ENCODE results near the gene LRP2. TPM values are rescaled to one million over a fixed set of nuclear protein-coding genes. Genes with fewer than 3 reads are reported as not detected.
A peak's percentile ranks its signal among the peaks of the same experiment; 100 is the strongest.

Gene LRP2
- total and polyA plus RNA-seq, 2 experiments from 2014 or later: 0.68 to 2.7 TPM

DNA sequence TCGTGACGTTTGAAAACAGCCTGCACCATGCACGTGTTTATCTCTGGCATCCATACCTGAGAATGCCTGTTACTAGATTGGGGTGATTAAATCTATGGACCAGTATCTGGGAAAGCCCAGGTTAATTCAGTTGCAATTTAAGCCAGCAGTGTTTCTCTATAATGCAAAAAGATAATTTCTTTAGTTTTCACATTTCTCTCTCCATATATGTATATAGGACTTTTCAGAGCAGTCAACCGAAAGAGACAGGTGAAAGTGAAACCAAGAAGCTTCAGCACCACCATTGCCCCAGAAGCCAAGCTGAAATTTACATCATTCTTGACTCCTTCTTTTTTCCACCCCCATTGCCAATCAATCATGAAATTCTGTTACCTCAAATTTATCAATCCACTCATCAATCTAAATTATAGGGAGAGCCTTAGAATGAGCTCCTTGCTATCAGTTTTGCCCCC is 2.7 kb upstream of the LRP2 start:
- H3K79me2 ChIP-seq (replicated peaks; ENCODE audit: insufficient read depth): no peaks in the 10 kb centered on the region
- H3K9me3 Mint-ChIP-seq: no peaks in the 10 kb centered on the region; the same call in 2 of the 3 replicates
- H3K27me3 ChIP-seq (ENCODE audit: insufficient read depth): peaks cover 48% of the 10 kb centered on the region
- TF ChIP-seq POLR2AphosphoS5 (IDR thresholded peaks at IDR 0.05; ENCODE audit: low read depth): no peak
- no peak for TF ChIP-seq ETS1 (IDR thresholded peaks at IDR 0.05)
- TF ChIP-seq CREB1 (CRISPR knock-in tag; IDR thresholded peaks at IDR 0.05; ENCODE audit: low read depth): no peak
- TF ChIP-seq, protein P1, sequence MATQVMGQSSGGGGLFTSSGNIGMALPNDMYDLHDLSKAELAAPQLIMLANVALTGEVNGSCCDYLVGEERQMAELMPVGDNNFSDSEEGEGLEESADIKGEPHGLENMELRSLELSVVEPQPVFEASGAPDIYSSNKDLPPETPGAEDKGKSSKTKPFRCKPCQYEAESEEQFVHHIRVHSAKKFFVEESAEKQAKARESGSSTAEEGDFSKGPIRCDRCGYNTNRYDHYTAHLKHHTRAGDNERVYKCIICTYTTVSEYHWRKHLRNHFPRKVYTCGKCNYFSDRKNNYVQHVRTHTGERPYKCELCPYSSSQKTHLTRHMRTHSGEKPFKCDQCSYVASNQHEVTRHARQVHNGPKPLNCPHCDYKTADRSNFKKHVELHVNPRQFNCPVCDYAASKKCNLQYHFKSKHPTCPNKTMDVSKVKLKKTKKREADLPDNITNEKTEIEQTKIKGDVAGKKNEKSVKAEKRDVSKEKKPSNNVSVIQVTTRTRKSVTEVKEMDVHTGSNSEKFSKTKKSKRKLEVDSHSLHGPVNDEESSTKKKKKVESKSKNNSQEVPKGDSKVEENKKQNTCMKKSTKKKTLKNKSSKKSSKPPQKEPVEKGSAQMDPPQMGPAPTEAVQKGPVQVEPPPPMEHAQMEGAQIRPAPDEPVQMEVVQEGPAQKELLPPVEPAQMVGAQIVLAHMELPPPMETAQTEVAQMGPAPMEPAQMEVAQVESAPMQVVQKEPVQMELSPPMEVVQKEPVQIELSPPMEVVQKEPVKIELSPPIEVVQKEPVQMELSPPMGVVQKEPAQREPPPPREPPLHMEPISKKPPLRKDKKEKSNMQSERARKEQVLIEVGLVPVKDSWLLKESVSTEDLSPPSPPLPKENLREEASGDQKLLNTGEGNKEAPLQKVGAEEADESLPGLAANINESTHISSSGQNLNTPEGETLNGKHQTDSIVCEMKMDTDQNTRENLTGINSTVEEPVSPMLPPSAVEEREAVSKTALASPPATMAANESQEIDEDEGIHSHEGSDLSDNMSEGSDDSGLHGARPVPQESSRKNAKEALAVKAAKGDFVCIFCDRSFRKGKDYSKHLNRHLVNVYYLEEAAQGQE (IDR thresholded peaks at IDR 0.05; ENCODE audit: unreplicated experiment): no peak
- TF ChIP-seq NANOG (IDR thresholded peaks at IDR 0.05; ENCODE audit: borderline replicate concordance): no peak
- H3K4me3 Mint-ChIP-seq: peak overlapping the region; percentile 80
- H3F3A ChIP-seq (replicated peaks; ENCODE audit: low read depth): no peaks in the 10 kb centered on the region
- peaks cover 20% of the 10 kb centered on the region for H3K4me1 Mint-ChIP-seq
- H3K36me3 Mint-ChIP-seq (ENCODE audit: low read depth): no peaks in the 10 kb centered on the region; the same call in 2 of the 3 replicates
- no peak overlapping the region; the same call in 1 of the 2 replicates for H2AFZ ChIP-seq
- H3K4me3 ChIP-seq: peak overlapping the region; percentile 82
- H3K9me2 ChIP-seq (ENCODE audit: insufficient read depth): no peaks in the 10 kb centered on the region
- no peak overlapping the region for H3K27ac ChIP-seq (ENCODE audit: low read depth)
- H3K36me3 ChIP-seq (ENCODE audit: insufficient read depth): no peaks in the 10 kb centered on the region
- H3K4me1 ChIP-seq (ENCODE audit: insufficient read depth): peaks cover 16% of the 10 kb centered on the region
- H3K4me2 ChIP-seq: peak overlapping the region; percentile 99
- ATAC-seq (no peak), DNase-seq (ENCODE audit: low spot score) (peak; percentile 10)
- no peak overlapping the region for H3K27ac Mint-ChIP-seq
- no peaks in the 10 kb centered on the region for H4K20me1 ChIP-seq (replicated peaks; ENCODE audit: insufficient read depth)
- peaks cover 46% of the 10 kb centered on the region for H3K27me3 Mint-ChIP-seq (ENCODE audit: insufficient read depth, low read depth, poor library complexity)

GRCh38 chr2:169363560-169364150 is 1.3 kb upstream of the LRP2 start:
- peaks cover 59% of the 10 kb centered on the region for H3K27me3 ChIP-seq (ENCODE audit: insufficient read depth)
- no peak overlapping the region for H3K27ac ChIP-seq (ENCODE audit: low read depth)
- H3F3A ChIP-seq (replicated peaks; ENCODE audit: low read depth): no peaks in the 10 kb centered on the region
- Mint-ChIP-seq H3K27ac (no peak overlapping the region), H3K27me3 (ENCODE audit: insufficient read depth, low read depth, poor library complexity) (peaks cover 51% of the 10 kb centered on the region), H3K36me3 (ENCODE audit: low read depth) (no peaks in the 10 kb centered on the region; the same call in 2 of the 3 replicates), H3K4me1 (peaks cover 20% of the 10 kb centered on the region), H3K9me3 (no peaks in the 10 kb centered on the region), H3K4me3 (peak overlapping the region; percentile 80)
- no peaks in the 10 kb centered on the region for H3K79me2 ChIP-seq (replicated peaks; ENCODE audit: insufficient read depth)
- H4K20me1 ChIP-seq (replicated peaks; ENCODE audit: insufficient read depth): no peaks in the 10 kb centered on the region
- ATAC-seq (peak; percentile 4), DNase-seq (ENCODE audit: low spot score) (peak; percentile 53)
- H3K4me3 ChIP-seq: peak overlapping the region; percentile 82
- H2AFZ ChIP-seq: peak overlapping the region; percentile 95
- no peaks in the 10 kb centered on the region for H3K36me3 ChIP-seq (ENCODE audit: insufficient read depth)
- peaks cover 16% of the 10 kb centered on the region for H3K4me1 ChIP-seq (ENCODE audit: insufficient read depth)
- no peaks in the 10 kb centered on the region for H3K9me2 ChIP-seq (ENCODE audit: insufficient read depth)
- H3K4me2 ChIP-seq: peak overlapping the region; percentile 99
- TF ChIP-seq STAT1 (IDR thresholded peaks at IDR 0.05; ENCODE audit: unreplicated experiment) (no peak), ETS1 (IDR thresholded peaks at IDR 0.05) (0 out of 2 replicates have a peak, but pooled peaks have one; percentile 8), EZH2phosphoT487 (IDR thresholded peaks at IDR 0.05; ENCODE audit: unreplicated experiment) (no peak), ZNF114 (CRISPR knock-in tag; IDR thresholded peaks at IDR 0.05) (no peak), CREB1 (CRISPR knock-in tag; IDR thresholded peaks at IDR 0.05; ENCODE audit: low read depth) (0 out of 2 replicates have a peak, but pooled peaks have one; percentile 7), ZNF331 (CRISPR knock-in tag; IDR thresholded peaks at IDR 0.05; ENCODE audit: low read depth) (no peak)
- TF ChIP-seq, protein P1 (IDR thresholded peaks at IDR 0.05; ENCODE audit: unreplicated experiment): no peak

Measured in GM23338 (cell line).